Loucy (cell line): ENCODE measurements around the gene RAI1.

Experiments
- CTCF ChIP-seq: fragments of 200-600 bp; sonication (generic); conservative IDR thresholded peaks from 2 replicates; pipeline ENCODE4 v1.5.1; 2014; ENCODE audit warnings: mild to moderate bottlenecking, antibody characterized with exemption, low read length
- EZH2phosphoT487 ChIP-seq: fragments of 200-600 bp; IDR thresholded peaks from 2 replicates; pipeline ENCODE4 v1.6.1; 2018; ENCODE audit warnings: antibody characterized with exemption, mild to moderate bottlenecking, moderate library complexity, borderline replicate concordance

GRCh38 chr17:17661134-17661533 lies 20.1 kb upstream of the RAI1 start:
- TF ChIP-seq CTCF (no peak), EZH2phosphoT487 (no peak)
